PC-3 (cell line): ENCODE measurements around the gene MX1. TPM values are rescaled to one million over a fixed set of nuclear protein-coding genes. Genes with fewer than 3 reads are reported as not detected.

Experiments used
- ATAC-seq: fragments of 200-7000 bp; cut with Tn5 transposase; 2 replicates; pipeline ENCODE4 v1.9.1; 2020; ENCODE audit warnings: mild to moderate bottlenecking, moderate library complexity
- BruUV-seq: library from RNA; stranded (reverse); fragments of 400-500 nt; replicated peaks from 2 replicates; lab custom pipeline; 2021; lab: Mats Ljungman, UMichigan
- CTCF ChIA-PET: fragments of 300-600 bp; sonication (Branson Sonifier 250); formaldehyde crosslinking; loops from one replicate; lab custom pipeline; 2022; ENCODE audit warnings: antibody characterized with exemption; lab: Charles Lee
- POLR2A ChIA-PET: fragments of 300-600 bp; sonication (Branson Sonifier 250); formaldehyde crosslinking; loops from one replicate; lab custom pipeline; 2022; ENCODE audit warnings: antibody characterized with exemption; ENCODE audit not compliant: unreplicated experiment; lab: Charles Lee
- DNase-seq: peaks from one replicate; pipeline ENCODE4 v3.0.0-alpha.2; 2015
- H2AFZ ChIP-seq: fragments of 300-600 bp; sonication (generic); 2 replicates; pipeline ENCODE4 v1.6.0; 2016; ENCODE audit warnings: antibody characterized with exemption, low read length
- H3F3A ChIP-seq: fragments of 300-600 bp; sonication (generic); one replicate; pipeline ENCODE4 v1.6.0; 2017; ENCODE audit warnings: antibody characterized with exemption, low read length, control low read depth, mild to moderate bottlenecking; ENCODE audit not compliant: unreplicated experiment
- H3K27ac ChIP-seq: fragments of 300-600 bp; sonication (generic); 2 replicates; pipeline ENCODE4 v1.5.1; 2016; ENCODE audit warnings: mild to moderate bottlenecking, low read length
- H3K27me3 ChIP-seq: fragments of 300-600 bp; sonication (generic); 2 replicates; pipeline ENCODE4 v1.6.1; 2016; ENCODE audit warnings: low read length, mixed read lengths
- H3K36me3 ChIP-seq: fragments of 300-600 bp; sonication (generic); 2 replicates; pipeline ENCODE4 v1.6.1; 2016; ENCODE audit warnings: low read depth, mixed run types, low read length, mixed read lengths
- H3K4me1 ChIP-seq: fragments of 300-600 bp; sonication (generic); 2 replicates; pipeline ENCODE4 v1.5.1; 2016; ENCODE audit warnings: low read length; ENCODE audit not compliant: insufficient read depth
- H3K4me2 ChIP-seq: fragments of 300-600 bp; sonication (generic); 2 replicates; pipeline ENCODE4 v1.6.0; 2016; ENCODE audit warnings: low read length
- H3K4me3 ChIP-seq: fragments of 300-600 bp; sonication (generic); 2 replicates; pipeline ENCODE4 v1.5.1; 2016; ENCODE audit warnings: mild to moderate bottlenecking, low read length, mixed read lengths
- H3K79me2 ChIP-seq: fragments of 300-600 bp; sonication (generic); 2 replicates; pipeline ENCODE4 v1.6.1; 2017; ENCODE audit warnings: low read length, mixed read lengths
- H3K9ac ChIP-seq: fragments of 300-600 bp; sonication (generic); 2 replicates; pipeline ENCODE4 v1.6.0; 2016; ENCODE audit warnings: mild to moderate bottlenecking, low read length
- H3K9me2 ChIP-seq: fragments of 300-600 bp; sonication (generic); replicated peaks from 2 replicates; pipeline ENCODE4 v1.6.1; 2016; ENCODE audit warnings: mixed run types, low read length, mixed read lengths
- H3K9me3 ChIP-seq: fragments of 300-600 bp; sonication (generic); 2 replicates; pipeline ENCODE4 v1.6.1; 2016; ENCODE audit warnings: low read length, mixed read lengths
- H4K20me1 ChIP-seq: fragments of 300-600 bp; sonication (generic); 2 replicates; pipeline ENCODE4 v1.6.1; 2016; ENCODE audit warnings: low read length, mixed read lengths
- CTCF ChIP-seq: fragments of 300-600 bp; sonication (generic); conservative IDR thresholded peaks from 2 replicates; pipeline ENCODE4 v1.5.1; 2017; ENCODE audit warnings: antibody characterized with exemption, low read depth, mild to moderate bottlenecking, low read length
- EZH2 ChIP-seq: fragments of 300-600 bp; sonication (generic); IDR thresholded peaks from one replicate; pipeline ENCODE4 v1.6.1; 2017; ENCODE audit warnings: antibody characterized with exemption, mild to moderate bottlenecking, low read length; ENCODE audit not compliant: unreplicated experiment
- EZH2phosphoT487 ChIP-seq: fragments of 300-600 bp; sonication (generic); IDR thresholded peaks from 2 replicates; pipeline ENCODE4 v1.6.1; 2018; ENCODE audit warnings: mild to moderate bottlenecking, antibody characterized with exemption, low read length, borderline replicate concordance
- intact Hi-C: fragments of 100-400 bp; cut with micrococcal nuclease; formaldehyde crosslinking; loops from 2 replicates; pipeline ENCODE4 v1.9.0; 2023
- total RNA-seq: library from RNA; depleted of rRNA; stranded (reverse); fragments of >200 nt; gene quantifications from 2 replicates; pipeline ENCODE4 v1.2.3, GENCODE V29; 2014

The MX1 gene
- total RNA-seq, 1 experiment from 2014 or later = 12.6 TPM

GRCh38 chr21:41418393-41418792 is 7.6 kb upstream of the MX1 start:
- H3K36me3 ChIP-seq = no peaks in the 10 kb centered on the region
- H2AFZ ChIP-seq = no peak overlapping the region
- no peaks in the 10 kb centered on the region for H3K79me2 ChIP-seq
- H3K27ac ChIP-seq = no peak overlapping the region
- H3K9me3 ChIP-seq = no peaks in the 10 kb centered on the region
- DNase-seq (no peak), ATAC-seq (no peak)
- no peak for TF ChIP-seq CTCF
- no peak for TF ChIP-seq EZH2phosphoT487
- no peak for TF ChIP-seq EZH2
- ChIA-PET CTCF (no interaction called here), POLR2A (no interaction called here)
- H3K4me3 ChIP-seq = no peak overlapping the region
- intact Hi-C loops = no loop called here
- no peaks in the 10 kb centered on the region for H3K27me3 ChIP-seq
- H3K4me2 ChIP-seq = no peak overlapping the region
- H3K9me2 ChIP-seq = no peaks in the 10 kb centered on the region
- no peak overlapping the region for H3K9ac ChIP-seq
- no peaks in the 10 kb centered on the region for H4K20me1 ChIP-seq
- H3K4me1 ChIP-seq = no peaks in the 10 kb centered on the region; the same call in none of the 2 replicates
- BruUV-seq = no TSS peak
- H3F3A ChIP-seq = no peaks in the 10 kb centered on the region

GRCh38 chr21:41418956-41419680 is 6.9 kb upstream of the MX1 start:
- BruUV-seq = no TSS peak
- H3K9ac ChIP-seq = no peak overlapping the region
- H3K79me2 ChIP-seq = no peaks in the 10 kb centered on the region
- H3K4me2 ChIP-seq = no peak overlapping the region
- POLR2A ChIA-PET = interaction anchor here (0.6 kb wide), 2 partner anchors 275 to 349 kb away, joined by 3 read pairs; no protein-coding TSS in a partner anchor
- no peaks in the 10 kb centered on the region for H3F3A ChIP-seq
- CTCF ChIA-PET = no interaction called here
- no peak overlapping the region for H2AFZ ChIP-seq
- no peaks in the 10 kb centered on the region for H4K20me1 ChIP-seq
- no peaks in the 10 kb centered on the region; the same call in none of the 2 replicates for H3K4me1 ChIP-seq
- ATAC-seq = no peak
- DNase-seq = no peak
- no peak overlapping the region for H3K27ac ChIP-seq
- no peaks in the 10 kb centered on the region for H3K9me3 ChIP-seq
- H3K4me3 ChIP-seq = no peak overlapping the region
- no peaks in the 10 kb centered on the region for H3K36me3 ChIP-seq
- intact Hi-C loops = no loop called here
- TF ChIP-seq EZH2 (no peak), CTCF (no peak), EZH2phosphoT487 (no peak)
- H3K9me2 ChIP-seq = no peaks in the 10 kb centered on the region
- H3K27me3 ChIP-seq = no peaks in the 10 kb centered on the region
